Measurements from ENCODE around the gene CEACAM1. TPM values are rescaled to one million over a fixed set of nuclear protein-coding genes. Genes with fewer than 3 reads are reported as not detected.

The CEACAM1 gene
- total and polyA plus RNA-seq, 2 of the 13 experiments (the other 11 are each of a cell fraction or from before 2014, with no cell fraction given) = 13.5 to 332 TPM

GRCh38 chr19:42480335-42481095 is 47.8 kb downstream of the CEACAM1 start (continued):
- TF ChIP-seq, protein P1, sequence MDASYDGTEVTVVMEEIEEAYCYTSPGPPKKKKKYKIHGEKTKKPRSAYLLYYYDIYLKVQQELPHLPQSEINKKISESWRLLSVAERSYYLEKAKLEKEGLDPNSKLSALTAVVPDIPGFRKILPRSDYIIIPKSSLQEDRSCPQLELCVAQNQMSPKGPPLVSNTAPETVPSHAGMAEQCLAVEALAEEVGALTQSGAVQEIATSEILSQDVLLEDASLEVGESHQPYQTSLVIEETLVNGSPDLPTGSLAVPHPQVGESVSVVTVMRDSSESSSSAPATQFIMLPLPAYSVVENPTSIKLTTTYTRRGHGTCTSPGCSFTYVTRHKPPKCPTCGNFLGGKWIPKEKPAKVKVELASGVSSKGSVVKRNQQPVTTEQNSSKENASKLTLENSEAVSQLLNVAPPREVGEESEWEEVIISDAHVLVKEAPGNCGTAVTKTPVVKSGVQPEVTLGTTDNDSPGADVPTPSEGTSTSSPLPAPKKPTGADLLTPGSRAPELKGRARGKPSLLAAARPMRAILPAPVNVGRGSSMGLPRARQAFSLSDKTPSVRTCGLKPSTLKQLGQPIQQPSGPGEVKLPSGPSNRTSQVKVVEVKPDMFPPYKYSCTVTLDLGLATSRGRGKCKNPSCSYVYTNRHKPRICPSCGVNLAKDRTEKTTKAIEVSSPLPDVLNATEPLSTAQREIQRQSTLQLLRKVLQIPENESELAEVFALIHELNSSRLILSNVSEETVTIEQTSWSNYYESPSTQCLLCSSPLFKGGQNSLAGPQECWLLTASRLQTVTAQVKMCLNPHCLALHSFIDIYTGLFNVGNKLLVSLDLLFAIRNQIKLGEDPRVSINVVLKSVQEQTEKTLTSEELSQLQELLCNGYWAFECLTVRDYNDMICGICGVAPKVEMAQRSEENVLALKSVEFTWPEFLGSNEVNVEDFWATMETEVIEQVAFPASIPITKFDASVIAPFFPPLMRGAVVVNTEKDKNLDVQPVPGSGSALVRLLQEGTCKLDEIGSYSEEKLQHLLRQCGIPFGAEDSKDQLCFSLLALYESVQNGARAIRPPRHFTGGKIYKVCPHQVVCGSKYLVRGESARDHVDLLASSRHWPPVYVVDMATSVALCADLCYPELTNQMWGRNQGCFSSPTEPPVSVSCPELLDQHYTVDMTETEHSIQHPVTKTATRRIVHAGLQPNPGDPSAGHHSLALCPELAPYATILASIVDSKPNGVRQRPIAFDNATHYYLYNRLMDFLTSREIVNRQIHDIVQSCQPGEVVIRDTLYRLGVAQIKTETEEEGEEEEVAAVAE (CRISPR knock-in tag; IDR thresholded peaks at IDR 0.05; ENCODE audit: borderline replicate concordance) = 0 out of 2 replicates have a peak, but pooled peaks have one; percentile 34
- TF ChIP-seq NFATC3 (CRISPR knock-in tag; IDR thresholded peaks at IDR 0.05) (no peak), HMG20B (CRISPR knock-in tag; conservative IDR thresholded peaks at IDR 0.05) (peak; percentile 92), THYN1 (CRISPR knock-in tag; IDR thresholded peaks at IDR 0.05; ENCODE audit: borderline replicate concordance, low read depth) (no peak), ZNF326 (CRISPR knock-in tag; IDR thresholded peaks at IDR 0.05; ENCODE audit: borderline replicate concordance) (no peak), SMYD3 (CRISPR knock-in tag; IDR thresholded peaks at IDR 0.05) (peak; percentile 71; the same call in 1 of the 2 replicates), TBX3 (IDR thresholded peaks at IDR 0.05; ENCODE audit: borderline replicate concordance) (peak; percentile 40; the same call in 1 of the 2 replicates), PAF1 (CRISPR knock-in tag; IDR thresholded peaks at IDR 0.05) (no peak), RORA (CRISPR knock-in tag; IDR thresholded peaks at IDR 0.05) (no peak), BCL6 (CRISPR knock-in tag; IDR thresholded peaks at IDR 0.05) (peak; percentile 99), MED1 (CRISPR knock-in tag; IDR thresholded peaks at IDR 0.05) (peak; percentile 89), PCBP2 (optimal IDR thresholded peaks at IDR 0.05; ENCODE audit: low read depth, low read length, poor library complexity, severe bottlenecking) (no peak), GFI1 (CRISPR knock-in tag; IDR thresholded peaks at IDR 0.05; ENCODE audit: borderline replicate concordance) (peak; percentile 92), MYPOP (CRISPR knock-in tag; IDR thresholded peaks at IDR 0.05) (0 out of 2 replicates have a peak, but pooled peaks have one; percentile 18), SP2 (CRISPR knock-in tag; IDR thresholded peaks at IDR 0.05) (no peak), HOXA3 (CRISPR knock-in tag; IDR thresholded peaks at IDR 0.05) (peak; percentile 47; the same call in 1 of the 2 replicates), ZNF792 (CRISPR knock-in tag; IDR thresholded peaks at IDR 0.05) (peak; percentile 66), TEAD3 (CRISPR knock-in tag; optimal IDR thresholded peaks at IDR 0.05; ENCODE audit: borderline replicate concordance) (peak; percentile 95), ZFP1 (CRISPR knock-in tag; IDR thresholded peaks at IDR 0.05) (0 out of 2 replicates have a peak, but pooled peaks have one; percentile 49)
- TF ChIP-seq, protein P2, sequence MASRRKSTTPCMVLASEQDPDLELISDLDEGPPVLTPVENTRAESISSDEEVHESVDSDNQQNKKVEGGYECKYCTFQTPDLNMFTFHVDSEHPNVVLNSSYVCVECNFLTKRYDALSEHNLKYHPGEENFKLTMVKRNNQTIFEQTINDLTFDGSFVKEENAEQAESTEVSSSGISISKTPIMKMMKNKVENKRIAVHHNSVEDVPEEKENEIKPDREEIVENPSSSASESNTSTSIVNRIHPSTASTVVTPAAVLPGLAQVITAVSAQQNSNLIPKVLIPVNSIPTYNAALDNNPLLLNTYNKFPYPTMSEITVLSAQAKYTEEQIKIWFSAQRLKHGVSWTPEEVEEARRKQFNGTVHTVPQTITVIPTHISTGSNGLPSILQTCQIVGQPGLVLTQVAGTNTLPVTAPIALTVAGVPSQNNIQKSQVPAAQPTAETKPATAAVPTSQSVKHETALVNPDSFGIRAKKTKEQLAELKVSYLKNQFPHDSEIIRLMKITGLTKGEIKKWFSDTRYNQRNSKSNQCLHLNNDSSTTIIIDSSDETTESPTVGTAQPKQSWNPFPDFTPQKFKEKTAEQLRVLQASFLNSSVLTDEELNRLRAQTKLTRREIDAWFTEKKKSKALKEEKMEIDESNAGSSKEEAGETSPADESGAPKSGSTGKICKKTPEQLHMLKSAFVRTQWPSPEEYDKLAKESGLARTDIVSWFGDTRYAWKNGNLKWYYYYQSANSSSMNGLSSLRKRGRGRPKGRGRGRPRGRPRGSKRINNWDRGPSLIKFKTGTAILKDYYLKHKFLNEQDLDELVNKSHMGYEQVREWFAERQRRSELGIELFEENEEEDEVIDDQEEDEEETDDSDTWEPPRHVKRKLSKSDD (CRISPR knock-in tag; IDR thresholded peaks at IDR 0.05; ENCODE audit: low read depth) = no peak
- TF ChIP-seq, protein P3, sequence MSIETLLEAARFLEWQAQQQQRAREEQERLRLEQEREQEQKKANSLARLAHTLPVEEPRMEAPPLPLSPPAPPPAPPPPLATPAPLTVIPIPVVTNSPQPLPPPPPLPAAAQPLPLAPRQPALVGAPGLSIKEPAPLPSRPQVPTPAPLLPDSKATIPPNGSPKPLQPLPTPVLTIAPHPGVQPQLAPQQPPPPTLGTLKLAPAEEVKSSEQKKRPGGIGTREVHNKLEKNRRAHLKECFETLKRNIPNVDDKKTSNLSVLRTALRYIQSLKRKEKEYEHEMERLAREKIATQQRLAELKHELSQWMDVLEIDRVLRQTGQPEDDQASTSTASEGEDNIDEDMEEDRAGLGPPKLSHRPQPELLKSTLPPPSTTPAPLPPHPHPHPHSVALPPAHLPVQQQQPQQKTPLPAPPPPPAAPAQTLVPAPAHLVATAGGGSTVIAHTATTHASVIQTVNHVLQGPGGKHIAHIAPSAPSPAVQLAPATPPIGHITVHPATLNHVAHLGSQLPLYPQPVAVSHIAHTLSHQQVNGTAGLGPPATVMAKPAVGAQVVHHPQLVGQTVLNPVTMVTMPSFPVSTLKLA (IDR thresholded peaks at IDR 0.05) = no peak

Measured in HepG2 (cell line).